ENCODE measurements around the gene UST. TPM values are rescaled to one million over a fixed set of nuclear protein-coding genes. Genes with fewer than 3 reads are reported as not detected.

Gene UST
- polyA plus RNA-seq, 1 donor (not counting 4 experiments of a cell fraction or from before 2014, with no cell fraction given): 6.1 TPM

DNA sequence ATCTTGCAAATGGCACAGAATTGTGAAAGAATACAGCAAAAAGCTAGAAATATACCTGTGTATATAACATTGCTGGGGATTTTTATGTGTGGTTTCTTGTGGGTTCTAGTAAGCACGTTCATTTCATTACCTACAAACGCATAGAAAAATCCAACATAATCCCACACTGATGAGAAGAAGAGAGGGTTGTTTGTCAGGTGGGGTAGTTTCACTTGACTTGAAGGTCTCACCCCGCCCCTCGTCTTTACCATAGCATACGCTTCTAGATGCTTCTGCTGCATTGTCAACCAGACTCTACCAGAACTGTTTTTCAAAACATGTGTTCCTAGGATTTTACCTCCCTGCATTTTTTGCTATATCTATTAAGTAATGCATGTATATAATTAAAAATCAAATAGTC lies 286.6 kb downstream of the UST start:
- dilution Hi-C loops (cut with MboI; ENCODE audit: extremely low pct_ligation_motif_present, low sequenced_read_pairs): loop anchor here (25.0 kb wide), 1 partner anchor 479 kb away; no protein-coding TSS in a partner anchor
- Histone ChIP-seq H3K4me1 (ENCODE audit: control insufficient read depth, extremely low read depth, insufficient read depth, low read length) (no peaks in the 10 kb centered on the region), H3K9me3 (ENCODE audit: control insufficient read depth, low read depth, low read length) (no peaks in the 10 kb centered on the region), H2AFZ (ENCODE audit: control insufficient read depth, low read length) (no peak overlapping the region), H3K79me2 (ENCODE audit: control insufficient read depth, insufficient read depth, low read length) (no peaks in the 10 kb centered on the region), H3K36me3 (ENCODE audit: control insufficient read depth in 2 of 2, extremely low read depth in 1 of 2, insufficient read depth in 2 of 2, low read length in 2 of 2) (no peaks in the 10 kb centered on the region), H3K27ac (ENCODE audit: control insufficient read depth, insufficient read depth, low read length) (no peak overlapping the region), H3K27me3 (ENCODE audit: control insufficient read depth, extremely low read depth, insufficient read depth, low read length) (no peaks in the 10 kb centered on the region), H3K4me2 (ENCODE audit: control insufficient read depth, extremely low read depth, insufficient read depth, low read depth, low read length) (no peak overlapping the region), H3K9me1 (ENCODE audit: control insufficient read depth, extremely low read depth, insufficient read depth, low read length) (no peaks in the 10 kb centered on the region), H4K20me1 (ENCODE audit: control insufficient read depth, extremely low read depth, insufficient read depth, low read length) (no peaks in the 10 kb centered on the region), H3K9ac (ENCODE audit: control insufficient read depth, extremely low read depth, insufficient read depth, low read length) (no peak overlapping the region), H3K4me3 (ENCODE audit: control insufficient read depth in 2 of 3, extremely low read depth in 1 of 3, insufficient read depth in 2 of 3, low read depth in 1 of 3, low read length in 3 of 3) (no peak overlapping the region)
- no peak for DNase-seq (ENCODE audit: low read depth, low spot score)
- FAIRE-seq: no peak
- no peak for TF ChIP-seq CTCF (optimal IDR thresholded peaks at IDR 0.05 in 1 of 3, IDR thresholded peaks at IDR 0.05 in 1 of 3, conservative IDR thresholded peaks at IDR 0.05 in 1 of 3; ENCODE audit: extremely low read depth in 1 of 3, insufficient read depth in 2 of 3, low read length in 3 of 3)
- TF ChIP-seq EZH2 (IDR thresholded peaks at IDR 0.05; ENCODE audit: low read length): no peak

DNA sequence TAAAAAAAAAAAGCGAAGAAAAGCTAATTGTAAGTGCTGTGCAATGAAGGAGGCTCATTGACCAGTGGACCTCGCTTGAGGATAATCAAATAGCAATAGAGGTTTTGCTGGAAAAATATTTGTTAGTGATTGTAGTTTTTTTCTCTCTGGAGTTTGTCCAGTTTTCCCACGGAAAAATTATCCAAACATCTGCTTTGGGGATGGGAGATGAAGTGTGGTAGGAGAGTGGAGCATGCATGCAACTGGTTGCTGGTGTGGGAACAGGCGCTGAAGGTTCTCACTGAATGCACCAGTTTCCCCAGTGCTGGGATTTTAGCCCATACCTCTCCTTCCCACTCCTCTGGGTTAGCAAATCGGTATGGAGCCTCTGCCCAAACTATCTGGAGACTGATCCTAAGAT lies 288.9 kb downstream of the UST start:
- Histone ChIP-seq H3K9ac (ENCODE audit: control insufficient read depth, extremely low read depth, insufficient read depth, low read length) (no peak overlapping the region), H2AFZ (ENCODE audit: control insufficient read depth, low read length) (no peak overlapping the region), H3K9me3 (ENCODE audit: control insufficient read depth, low read depth, low read length) (no peaks in the 10 kb centered on the region), H3K27me3 (ENCODE audit: control insufficient read depth, extremely low read depth, insufficient read depth, low read length) (no peaks in the 10 kb centered on the region), H3K4me1 (ENCODE audit: control insufficient read depth, extremely low read depth, insufficient read depth, low read length) (no peaks in the 10 kb centered on the region), H3K27ac (ENCODE audit: control insufficient read depth, insufficient read depth, low read length) (no peak overlapping the region), H3K9me1 (ENCODE audit: control insufficient read depth, extremely low read depth, insufficient read depth, low read length) (no peaks in the 10 kb centered on the region), H3K36me3 (ENCODE audit: control insufficient read depth in 2 of 2, extremely low read depth in 1 of 2, insufficient read depth in 2 of 2, low read length in 2 of 2) (no peaks in the 10 kb centered on the region), H3K4me3 (ENCODE audit: control insufficient read depth in 2 of 3, extremely low read depth in 1 of 3, insufficient read depth in 2 of 3, low read depth in 1 of 3, low read length in 3 of 3) (no peak overlapping the region), H3K4me2 (ENCODE audit: control insufficient read depth, extremely low read depth, insufficient read depth, low read depth, low read length) (no peak overlapping the region), H3K79me2 (ENCODE audit: control insufficient read depth, insufficient read depth, low read length) (no peaks in the 10 kb centered on the region), H4K20me1 (ENCODE audit: control insufficient read depth, extremely low read depth, insufficient read depth, low read length) (no peaks in the 10 kb centered on the region)
- FAIRE-seq: no peak
- dilution Hi-C loops (cut with MboI; ENCODE audit: extremely low pct_ligation_motif_present, low sequenced_read_pairs): loop anchor here (25.0 kb wide), 1 partner anchor 477 kb away; no protein-coding TSS in a partner anchor
- DNase-seq (ENCODE audit: low read depth, low spot score): no peak
- TF ChIP-seq EZH2 (IDR thresholded peaks at IDR 0.05; ENCODE audit: low read length) (no peak), CTCF (optimal IDR thresholded peaks at IDR 0.05 in 1 of 3, IDR thresholded peaks at IDR 0.05 in 1 of 3, conservative IDR thresholded peaks at IDR 0.05 in 1 of 3; ENCODE audit: extremely low read depth in 1 of 3, insufficient read depth in 2 of 3, low read length in 3 of 3) (no peak)
